ENCODE measurements around the gene SYT2. TPM values are rescaled to one million over a fixed set of nuclear protein-coding genes. Genes with fewer than 3 reads are reported as not detected.

The SYT2 gene
- polyA plus RNA-seq, 1 of the 3 experiments (the other 2 are of a cell fraction): 0.03 TPM

GRCh38 chr1:202664083-202664482, 46.2 kb downstream of the SYT2 start:
- TF ChIP-seq ELF1 (IDR thresholded peaks at IDR 0.05) (no peak), FOSL2 (IDR thresholded peaks at IDR 0.05; ENCODE audit: borderline replicate concordance, low read depth) (peak; percentile 52)
- H3K36me3 ChIP-seq (replicated peaks in 1 of 2; ENCODE audit: control insufficient read depth in 1 of 2, insufficient read depth in 2 of 2, low read length in 1 of 2): no peaks in the 10 kb centered on the region
- H3K27ac ChIP-seq (ENCODE audit: low read depth in 2 of 2, low read length in 1 of 2): no peak overlapping the region
- no peaks in the 10 kb centered on the region for H4K20me1 ChIP-seq (ENCODE audit: insufficient read depth)
- H3K9ac ChIP-seq: no peak overlapping the region
- H3K4me2 ChIP-seq: no peak overlapping the region
- POLR2A ChIA-PET: no interaction called here
- DNase-seq: no peak
- no peaks in the 10 kb centered on the region for H3K79me2 ChIP-seq (ENCODE audit: insufficient read depth)
- H3K9me2 ChIP-seq: no peaks in the 10 kb centered on the region
- no peaks in the 10 kb centered on the region for H3F3A ChIP-seq (replicated peaks; ENCODE audit: insufficient read depth)
- H2AFZ ChIP-seq (ENCODE audit: low read depth): no peak overlapping the region
- peaks cover 3% of the 10 kb centered on the region for H3K27me3 ChIP-seq (ENCODE audit: insufficient read depth)
- H3K9me3 ChIP-seq: no peaks in the 10 kb centered on the region
- 0% methylated on average over 1 of the region's 1 CpG for WGBS (ENCODE audit: low lambda C conversion rate)
- CTCF ChIA-PET: no interaction called here
- H3K4me1 ChIP-seq (ENCODE audit: control insufficient read depth in 1 of 2, insufficient read depth in 2 of 2, low read depth in 1 of 2, low read length in 1 of 2): peaks cover 0 to 9% of the 10 kb centered on the region in 2 experiments; a peak in 1 of 4 replicates
- no peak overlapping the region for H3K4me3 ChIP-seq (ENCODE audit: low read depth in 2 of 2, low read length in 1 of 2)

GRCh38 chr1:202663131-202663530, 47.1 kb downstream of the SYT2 start:
- ChIA-PET POLR2A (no interaction called here), CTCF (interaction anchor here (1.0 kb wide), 1 partner anchor 13 kb away, joined by 3 read pairs; no protein-coding TSS in a partner anchor)
- H3K9ac ChIP-seq: no peak overlapping the region
- H3K4me1 ChIP-seq (ENCODE audit: control insufficient read depth in 1 of 2, insufficient read depth in 2 of 2, low read depth in 1 of 2, low read length in 1 of 2): peaks cover 0 to 9% of the 10 kb centered on the region in 2 experiments; a peak in 1 of 4 replicates
- no peaks in the 10 kb centered on the region for H4K20me1 ChIP-seq (ENCODE audit: insufficient read depth)
- WGBS (ENCODE audit: low lambda C conversion rate): 69% methylated on average over 7 of the region's 10 CpGs
- H2AFZ ChIP-seq (ENCODE audit: low read depth): no peak overlapping the region
- H3K9me3 ChIP-seq: no peaks in the 10 kb centered on the region
- TF ChIP-seq YY1 (IDR thresholded peaks at IDR 0.05; ENCODE audit: low read depth): no peak
- no peak for TF ChIP-seq RCOR1 (IDR thresholded peaks at IDR 0.05; ENCODE audit: low read length)
- no peak for DNase-seq
- H3K4me3 ChIP-seq (ENCODE audit: low read depth in 2 of 2, low read length in 1 of 2): no peak overlapping the region
- no peaks in the 10 kb centered on the region for H3K36me3 ChIP-seq (replicated peaks in 1 of 2; ENCODE audit: control insufficient read depth in 1 of 2, insufficient read depth in 2 of 2, low read length in 1 of 2)
- H3K4me2 ChIP-seq: no peak overlapping the region
- H3K27me3 ChIP-seq (ENCODE audit: insufficient read depth): no peaks in the 10 kb centered on the region; the same call in none of the 2 replicates
- H3F3A ChIP-seq (replicated peaks; ENCODE audit: insufficient read depth): no peaks in the 10 kb centered on the region
- no peaks in the 10 kb centered on the region for H3K9me2 ChIP-seq
- no peaks in the 10 kb centered on the region for H3K79me2 ChIP-seq (ENCODE audit: insufficient read depth)
- no peak overlapping the region for H3K27ac ChIP-seq (ENCODE audit: low read depth in 2 of 2, low read length in 1 of 2)

- no peaks in the 10 kb centered on the region for H3F3A ChIP-seq (replicated peaks; ENCODE audit: insufficient read depth)
- 6% methylated on average over 5 of the region's 5 CpGs for WGBS (ENCODE audit: low lambda C conversion rate)
- H3K4me1 ChIP-seq (ENCODE audit: control insufficient read depth in 1 of 2, insufficient read depth in 2 of 2, low read depth in 1 of 2, low read length in 1 of 2): peaks cover 0 to 9% of the 10 kb centered on the region in 2 experiments; a peak in 1 of 4 replicates
- H3K9ac ChIP-seq: no peak overlapping the region
- H3K27me3 ChIP-seq (ENCODE audit: insufficient read depth): no peaks in the 10 kb centered on the region; the same call in none of the 2 replicates
- peak; percentile 62 for DNase-seq
- ChIA-PET CTCF (interaction anchor here (0.8 to 3.3 kb wide), 5 partner anchors 12 to 58 kb away, joined by 3 to 28 read pairs (median 4); no protein-coding TSS in a partner anchor), POLR2A (no interaction called here)
- H4K20me1 ChIP-seq (ENCODE audit: insufficient read depth): no peaks in the 10 kb centered on the region
- H3K4me2 ChIP-seq: no peak overlapping the region
- H3K36me3 ChIP-seq (replicated peaks in 1 of 2; ENCODE audit: control insufficient read depth in 1 of 2, insufficient read depth in 2 of 2, low read length in 1 of 2): no peaks in the 10 kb centered on the region
- H3K9me2 ChIP-seq: no peaks in the 10 kb centered on the region
- no peaks in the 10 kb centered on the region for H3K9me3 ChIP-seq
- H3K79me2 ChIP-seq (ENCODE audit: insufficient read depth): no peaks in the 10 kb centered on the region
- H2AFZ ChIP-seq (ENCODE audit: low read depth): no peak overlapping the region
- H3K4me3 ChIP-seq (ENCODE audit: low read depth in 2 of 2, low read length in 1 of 2): no peak overlapping the region
- H3K27ac ChIP-seq (ENCODE audit: low read depth in 2 of 2, low read length in 1 of 2): no peak overlapping the region
- TF ChIP-seq, protein P1, sequence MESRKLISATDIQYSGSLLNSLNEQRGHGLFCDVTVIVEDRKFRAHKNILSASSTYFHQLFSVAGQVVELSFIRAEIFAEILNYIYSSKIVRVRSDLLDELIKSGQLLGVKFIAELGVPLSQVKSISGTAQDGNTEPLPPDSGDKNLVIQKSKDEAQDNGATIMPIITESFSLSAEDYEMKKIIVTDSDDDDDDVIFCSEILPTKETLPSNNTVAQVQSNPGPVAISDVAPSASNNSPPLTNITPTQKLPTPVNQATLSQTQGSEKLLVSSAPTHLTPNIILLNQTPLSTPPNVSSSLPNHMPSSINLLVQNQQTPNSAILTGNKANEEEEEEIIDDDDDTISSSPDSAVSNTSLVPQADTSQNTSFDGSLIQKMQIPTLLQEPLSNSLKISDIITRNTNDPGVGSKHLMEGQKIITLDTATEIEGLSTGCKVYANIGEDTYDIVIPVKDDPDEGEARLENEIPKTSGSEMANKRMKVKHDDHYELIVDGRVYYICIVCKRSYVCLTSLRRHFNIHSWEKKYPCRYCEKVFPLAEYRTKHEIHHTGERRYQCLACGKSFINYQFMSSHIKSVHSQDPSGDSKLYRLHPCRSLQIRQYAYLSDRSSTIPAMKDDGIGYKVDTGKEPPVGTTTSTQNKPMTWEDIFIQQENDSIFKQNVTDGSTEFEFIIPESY (IDR thresholded peaks at IDR 0.05; ENCODE audit: borderline replicate concordance, low read depth): no peak
- TF ChIP-seq NFIC (IDR thresholded peaks at IDR 0.05; ENCODE audit: borderline replicate concordance) (peak; percentile 24; the same call in 1 of the 2 replicates), MXI1 (IDR thresholded peaks at IDR 0.05; ENCODE audit: low read depth, low read length) (0 out of 2 replicates have a peak, but pooled peaks have one; percentile 34), GATA2 (CRISPR knock-in tag; IDR thresholded peaks at IDR 0.05) (peak; percentile 74), FOXJ3 (CRISPR knock-in tag; IDR thresholded peaks at IDR 0.05) (no peak), EP300 (IDR thresholded peaks at IDR 0.05; ENCODE audit: borderline replicate concordance in 1 of 2, low read depth in 1 of 2, low read length in 1 of 2) (peak in 1 of 2 experiments; percentile 55; a peak in 1 of 4 replicates), POLR2AphosphoS5 (IDR thresholded peaks at IDR 0.05; ENCODE audit: low read depth, low read length) (no peak), TAF1 (IDR thresholded peaks at IDR 0.05; ENCODE audit: borderline replicate concordance, low read depth, low read length) (no peak)
Observed at GRCh38 chr1:202662081-202662480, 48.2 kb downstream of the SYT2 start.

Data from SK-N-SH (cell line).